ENCODE data around the gene SULT1A2. TPM values are rescaled to one million over a fixed set of nuclear protein-coding genes. Genes with fewer than 3 reads are reported as not detected.

Gene SULT1A2
- total RNA-seq, result 0.23 TPM in 1 of 2 replicates, not detected in the other

DNA sequence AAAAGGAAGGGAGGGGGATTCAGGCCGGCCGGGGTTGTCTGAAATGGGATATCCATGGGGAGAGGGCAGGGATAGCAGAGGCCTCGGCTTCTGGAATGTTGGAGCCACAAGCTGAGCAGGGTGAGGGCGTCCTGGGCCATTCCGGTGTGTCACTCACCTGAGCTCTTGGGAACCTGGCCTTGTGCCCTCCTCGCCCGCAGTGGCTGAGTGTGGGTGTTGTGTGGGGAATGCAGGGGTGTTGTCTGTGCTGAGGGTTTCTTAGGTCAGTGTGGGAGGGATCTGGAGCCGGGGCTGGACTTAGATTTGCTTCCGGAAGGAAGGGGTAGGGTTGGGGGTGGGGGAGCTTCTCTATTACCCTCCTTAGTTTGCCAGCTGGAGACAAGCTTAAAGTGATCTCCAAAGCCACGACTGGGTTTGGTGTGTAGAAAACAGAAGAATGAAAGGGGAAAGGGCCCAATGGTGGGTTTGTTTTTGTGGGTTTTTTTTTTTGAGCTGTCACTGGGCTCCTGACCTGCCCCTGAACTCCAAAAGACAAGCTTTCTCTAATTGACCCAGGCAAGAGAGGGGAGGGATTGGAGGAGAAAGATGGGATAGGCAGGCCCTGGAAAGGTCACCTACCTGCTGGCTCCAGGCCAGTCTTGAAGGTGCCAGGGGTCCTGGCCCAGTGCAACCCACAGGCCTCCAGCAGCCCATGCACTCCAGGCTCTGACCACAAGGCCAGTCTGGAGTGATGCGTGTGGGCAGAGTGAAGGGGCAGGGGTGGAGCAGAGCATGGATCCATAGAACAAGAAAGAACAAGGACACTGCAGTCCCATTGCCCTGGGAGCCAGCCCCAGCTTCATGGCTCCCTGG, at the start of gene SULT1A2:
SULT1A2 (minus strand) TSS at position 211 of the 852 bp plus-strand sequence. CDS start 1,120 bp downstream, outside the sequence.

DNA sequence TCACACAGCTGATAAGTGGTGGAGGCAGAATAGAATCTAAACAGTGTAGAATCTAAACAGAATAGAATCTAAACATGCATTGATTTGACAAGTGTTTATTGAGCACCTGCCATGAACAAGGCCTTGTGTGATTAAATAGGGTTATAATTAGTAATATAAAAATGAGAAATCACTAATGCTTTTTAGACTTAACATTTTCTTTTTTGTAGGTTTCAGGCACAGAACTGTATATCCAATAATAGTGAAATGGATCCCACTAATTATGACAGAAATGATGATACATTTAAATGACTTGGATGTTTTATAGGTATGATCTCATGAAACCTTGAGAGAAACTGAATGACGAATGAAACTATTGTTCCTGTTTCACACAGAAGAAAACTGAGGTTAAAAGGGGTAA, 40.9 kb upstream of the SULT1A2 start, which contains the start of gene NPIPB8:
NPIPB8 (plus strand) TSS at position 301 of the 400 bp plus-strand sequence. CDS start 296 bp downstream, outside the sequence.

DNA sequence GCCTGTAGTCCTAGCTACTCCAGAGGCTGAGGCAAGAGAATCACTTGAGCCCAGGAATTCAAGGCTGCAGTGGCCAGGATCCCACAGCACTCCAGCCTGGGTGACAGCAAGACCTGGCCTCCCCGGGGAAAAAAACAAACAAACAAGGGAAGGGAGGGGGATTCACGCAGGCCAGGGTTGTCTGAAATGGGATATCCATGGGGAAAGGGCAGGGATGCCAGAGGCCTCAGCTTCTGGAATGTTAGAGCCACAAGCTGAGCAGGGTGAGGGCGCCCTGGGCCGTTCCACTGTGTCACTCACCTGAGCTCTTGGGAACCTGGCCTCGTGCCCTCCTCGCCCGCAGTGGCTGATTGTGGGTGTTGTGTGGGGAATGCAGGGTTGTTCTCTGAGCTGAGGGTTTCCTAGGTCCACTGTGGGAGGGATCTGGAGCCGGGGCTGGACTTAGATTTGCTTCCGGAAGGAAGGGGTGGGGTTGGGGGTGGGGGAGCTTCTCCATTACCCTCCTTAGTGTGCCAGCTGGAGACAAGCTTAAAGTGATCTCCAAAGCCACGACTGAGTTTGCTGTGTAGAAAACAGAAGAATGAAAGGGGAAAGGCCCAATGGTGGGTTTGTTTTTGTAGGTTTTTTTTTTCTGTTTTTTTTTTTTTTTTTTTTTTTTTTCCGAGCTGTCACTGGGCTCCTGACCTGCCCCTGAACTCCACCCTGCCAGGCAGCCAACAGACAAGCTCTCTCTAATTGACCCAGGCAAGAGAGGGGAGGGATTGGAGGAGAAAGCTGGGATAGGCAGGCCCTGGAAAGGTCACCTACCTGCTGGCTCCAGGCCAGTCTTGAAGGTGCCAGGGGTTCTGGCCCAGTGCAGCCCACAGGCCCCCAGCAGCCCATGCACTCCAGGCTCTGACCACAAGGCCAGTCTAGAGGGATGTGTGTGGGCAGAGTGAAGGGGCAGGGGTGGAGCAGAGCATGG, 13.1 kb upstream of the SULT1A2 start, which contains the start of gene SULT1A1:
SULT1A1 (minus strand) TSS at position 414 of the 964 bp plus-strand sequence. CDS start 1,189 bp downstream, outside the sequence.

DNA sequence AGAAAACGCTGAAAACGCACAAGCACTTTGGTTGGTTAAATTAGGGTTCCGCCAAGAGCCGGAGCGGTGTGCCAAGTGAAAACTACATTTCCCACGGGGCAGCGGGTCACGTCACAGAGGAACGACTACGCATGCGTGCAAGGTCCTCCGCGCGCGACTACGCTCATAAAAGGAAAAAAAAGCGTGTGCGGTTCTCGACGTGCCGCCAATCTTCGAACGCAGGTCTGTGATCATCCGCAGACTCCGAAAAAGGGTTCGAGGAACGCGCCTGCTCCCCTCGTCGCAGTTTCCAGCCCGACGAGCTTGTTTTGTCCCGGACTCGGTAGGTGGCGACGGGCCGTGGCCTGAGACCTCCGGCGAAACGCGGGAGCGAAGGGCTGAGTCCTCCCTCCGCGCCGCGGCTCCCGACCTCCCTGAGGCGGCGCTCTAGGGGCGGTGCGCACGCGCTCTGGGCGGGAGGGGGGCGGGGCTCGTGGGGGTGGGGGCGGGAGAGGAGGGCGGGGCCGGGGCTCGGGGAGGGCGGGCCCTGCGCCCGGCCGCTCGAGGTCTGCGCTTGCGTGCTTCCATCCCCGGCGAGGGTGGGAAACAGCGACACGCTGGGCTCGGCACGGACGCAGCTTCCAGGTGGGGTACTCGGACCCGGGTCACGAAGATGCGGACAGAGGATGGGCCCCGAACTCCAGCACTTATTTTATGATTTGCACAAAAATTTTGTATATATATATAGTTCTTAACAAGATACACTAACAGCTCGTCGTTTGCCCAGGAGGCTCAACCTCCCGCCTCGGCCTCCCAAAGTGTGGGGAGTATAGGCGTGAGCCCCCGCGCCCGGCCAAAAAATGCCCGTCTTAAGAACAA, 42.8 kb downstream of the SULT1A2 start, which contains the start of gene SGF29:
SGF29 (plus strand) TSS at position 145 of the 858 bp plus-strand sequence. CDS start 27,150 bp downstream, outside the sequence.

Other genes with a start within 250 kb of the SULT1A2 start
- 0.04 and 0.47 TPM in 2 replicates for gene NPIPB6, start 233.5 kb downstream of the SULT1A2 start, total RNA-seq
- gene EIF3CL, start 193.2 kb downstream of the SULT1A2 start, total RNA-seq, result 107 and 134 TPM in 2 replicates
- gene NPIPB7, start 124.7 kb downstream of the SULT1A2 start, total RNA-seq, result not detected in 2 replicates
- 4.5 and 9.3 TPM in 2 replicates for gene CLN3, start 105.0 kb downstream of the SULT1A2 start, total RNA-seq
- 0.04 TPM in 1 of 2 replicates, not detected in the other for gene APOBR, start 102.4 kb downstream of the SULT1A2 start, total RNA-seq
- not detected in 2 replicates for gene IL27, start 90.2 kb downstream of the SULT1A2 start, total RNA-seq
- gene NUPR1, start 58.1 kb downstream of the SULT1A2 start, total RNA-seq, result 20.5 and 35.1 TPM in 2 replicates
- 14.3 and 17.2 TPM in 2 replicates for gene SGF29, start 43.1 kb downstream of the SULT1A2 start, total RNA-seq
- gene SULT1A1, start 13.0 kb upstream of the SULT1A2 start, total RNA-seq, result 5.2 and 7.3 TPM in 2 replicates
- 0.11 TPM in 1 of 2 replicates, not detected in the other for gene NPIPB8, start 41.0 kb upstream of the SULT1A2 start, total RNA-seq
- 151 and 224 TPM in 2 replicates for gene EIF3C, start 114.4 kb upstream of the SULT1A2 start, total RNA-seq
- 0.23 TPM in 1 of 2 replicates, not detected in the other for gene NPIPB9, start 154.7 kb upstream of the SULT1A2 start, total RNA-seq
- 44.7 and 73.6 TPM in 2 replicates for gene ATXN2L, start 225.9 kb upstream of the SULT1A2 start, total RNA-seq
- gene TUFM, start 249.3 kb upstream of the SULT1A2 start, total RNA-seq, result 178 and 257 TPM in 2 replicates